Neuronal stem cell (in vitro differentiated cells): ENCODE results near the gene GIPC3.
A peak's percentile ranks its signal among the peaks of the same experiment; 100 is the strongest.

Experiments used
- DNase-seq: peaks from one replicate; pipeline ENCODE4 v3.0.0-alpha.2; 2013; ENCODE audit warnings: low spot score
- H2AFZ ChIP-seq: one replicate; pipeline ENCODE4 v1.6.1; 2013; ENCODE audit warnings: mild to moderate bottlenecking, low read length, inconsistent platforms
- H2AK5ac ChIP-seq: 2 replicates; pipeline ENCODE4 v1.6.1; 2013; ENCODE audit warnings: low read depth, mild to moderate bottlenecking, inconsistent platforms, low read length, moderate library complexity, mixed read lengths
- H2BK120ac ChIP-seq: 2 replicates; pipeline ENCODE4 v1.6.1; 2013; ENCODE audit warnings: low read depth, mild to moderate bottlenecking, inconsistent platforms, low read length, moderate library complexity, mixed read lengths
- H2BK12ac ChIP-seq: one replicate; pipeline ENCODE4 v1.6.1; 2013; ENCODE audit warnings: low read length, inconsistent platforms
- H2BK15ac ChIP-seq: 2 replicates; pipeline ENCODE4 v1.6.1; 2013; ENCODE audit warnings: mild to moderate bottlenecking, low read length, inconsistent platforms, mixed read lengths
- H2BK5ac ChIP-seq: one replicate; pipeline ENCODE4 v1.6.1; 2013; ENCODE audit warnings: inconsistent platforms, mild to moderate bottlenecking, low read length, moderate library complexity
- H3K14ac ChIP-seq: one replicate; pipeline ENCODE4 v1.6.1; 2013; ENCODE audit warnings: low read length, inconsistent platforms
- H3K18ac ChIP-seq: 2 replicates; pipeline ENCODE4 v1.6.1; 2013; ENCODE audit warnings: low read length, inconsistent platforms
- H3K23ac ChIP-seq: 2 replicates; pipeline ENCODE4 v1.6.1; 2013; ENCODE audit warnings: low read depth, mild to moderate bottlenecking, mixed read lengths, low read length, inconsistent platforms; ENCODE audit not compliant: poor library complexity
- H3K27ac ChIP-seq: replicated peaks from 3 replicates; pipeline ENCODE4 v1.5.1; 2013; ENCODE audit warnings: low read length, inconsistent platforms
- H3K27me3 ChIP-seq, 3 experiments: 2 replicates each; pipeline ENCODE4 v1.6.1; 2013; ENCODE audit warnings: low read length in 3 of 3, mild to moderate bottlenecking in 2 of 3, inconsistent platforms in 1 of 3, low read depth in 1 of 3, mixed read lengths in 1 of 3, moderate library complexity in 1 of 3; ENCODE audit not compliant: control insufficient read depth in 3 of 3, insufficient read depth in 3 of 3
- H3K36me3 ChIP-seq, 2 donors: replicated peaks in 1 of 2; 2 replicates each; pipeline ENCODE4 v1.6.1; 2013; ENCODE audit warnings: low read length in 2 of 2; ENCODE audit not compliant: control insufficient read depth in 2 of 2, insufficient read depth in 2 of 2
- H3K4ac ChIP-seq: 2 replicates; pipeline ENCODE4 v1.6.1; 2013; ENCODE audit warnings: inconsistent platforms, mild to moderate bottlenecking, low read length, moderate library complexity
- H3K4me1 ChIP-seq, 2 donors: 1 replicate in 1 of 2; 2 replicates in 1 of 2; pipeline ENCODE4 v1.6.1; 2013; ENCODE audit warnings: low read length in 2 of 2, low read depth in 1 of 2; ENCODE audit not compliant: control insufficient read depth in 2 of 2, insufficient read depth in 1 of 2
- H3K4me2 ChIP-seq: one replicate; pipeline ENCODE4 v1.6.1; 2013; ENCODE audit warnings: mild to moderate bottlenecking, low read length, inconsistent platforms; ENCODE audit not compliant: insufficient read depth, poor library complexity, severe bottlenecking
- H3K4me3 ChIP-seq, 2 donors: 2 replicates each; pipeline ENCODE4 v1.5.1; 2013; ENCODE audit warnings: low read length in 2 of 2, mild to moderate bottlenecking in 2 of 2, inconsistent platforms in 1 of 2, moderate library complexity in 1 of 2
- H3K79me1 ChIP-seq: one replicate; pipeline ENCODE4 v1.6.1; 2013; ENCODE audit warnings: low read depth, mild to moderate bottlenecking, inconsistent platforms, low read length, moderate library complexity
- H3K9ac ChIP-seq: one replicate; pipeline ENCODE4 v1.6.1; 2013; ENCODE audit warnings: mild to moderate bottlenecking, low read depth, low read length, inconsistent platforms; ENCODE audit not compliant: poor library complexity
- H3K9me3 ChIP-seq, 2 donors: replicated peaks in 1 of 2; 2 replicates each; pipeline versions ENCODE3 to v1.6.1; 2013; ENCODE audit warnings: low read length in 2 of 2, mild to moderate bottlenecking in 2 of 2, inconsistent platforms in 1 of 2, low read depth in 1 of 2, mixed read lengths in 1 of 2, moderate library complexity in 1 of 2; ENCODE audit not compliant: control insufficient read depth in 2 of 2, insufficient read depth in 1 of 2
- H4K8ac ChIP-seq: one replicate; pipeline ENCODE4 v1.6.1; 2013; ENCODE audit warnings: low read depth, mild to moderate bottlenecking, inconsistent platforms, low read length, moderate library complexity
- H4K91ac ChIP-seq: one replicate; pipeline ENCODE4 v1.6.1; 2013; ENCODE audit warnings: low read length, low read depth, mild to moderate bottlenecking, inconsistent platforms; ENCODE audit not compliant: poor library complexity
- WGBS, 2 donors: extraction: QIAGEN DNeasy Blood & Tissue Kit; methylation state at CpG; one replicate each; pipeline ENCODE4 v1.1.7; 2013; ENCODE audit warnings: missing lambda C conversion rate in 2 of 2, mixed read lengths in 1 of 2; ENCODE audit not compliant: insufficient read length in 2 of 2, insufficient replicate concordance in 1 of 2; ENCODE audit errors: extremely low coverage in 2 of 2; 5-methylcytosine and 5-hydroxymethylcytosine counted together

Gene GIPC3

DNA sequence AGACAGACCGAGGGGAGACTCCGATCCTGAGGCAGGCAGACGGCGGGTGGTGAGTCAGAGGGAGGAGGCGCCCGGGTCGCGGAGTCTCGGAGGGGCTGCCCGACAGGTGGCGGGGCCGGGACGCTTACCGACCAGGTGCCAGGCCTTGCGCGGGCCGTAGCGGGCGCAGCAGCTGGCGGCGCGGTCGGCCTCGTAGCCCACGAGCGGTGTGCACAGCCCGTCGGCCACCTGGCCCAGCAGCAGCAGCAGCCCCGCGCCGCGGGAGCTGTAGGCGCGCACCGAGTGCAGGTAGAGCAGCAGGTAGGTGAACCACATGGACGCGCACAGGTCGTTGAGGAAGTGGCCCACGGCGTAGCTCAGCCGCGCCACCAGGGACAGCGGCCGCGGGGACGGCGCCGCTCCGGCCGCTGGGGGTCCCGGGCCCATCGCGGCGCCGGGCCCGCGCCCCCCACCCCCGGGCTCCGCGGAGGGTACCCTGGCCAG lies 28.3 kb upstream of the GIPC3 start:
- Histone ChIP-seq H3K4me1 (peaks cover 6 to 10% of the 10 kb centered on the region in 2 donors), H2AFZ (peak overlapping the region; percentile 99), H2BK5ac (peak overlapping the region; percentile 75), H3K18ac (peak overlapping the region; percentile 87), H3K9me3 (no peaks in the 10 kb centered on the region), H4K91ac (no peak overlapping the region), H4K8ac (no peak overlapping the region), H3K36me3 (no peaks in the 10 kb centered on the region), H2AK5ac (peak overlapping the region; percentile 86), H3K23ac (peak overlapping the region; percentile 99), H3K9ac (peak overlapping the region; percentile 98), H3K27ac (no peak overlapping the region), H2BK120ac (no peak overlapping the region), H3K4me2 (peak overlapping the region; percentile 94), H3K14ac (peak overlapping the region; percentile 97), H3K79me1 (peaks cover 12% of the 10 kb centered on the region), H3K27me3 (no peaks in the 10 kb centered on the region), H3K4me3 (peak overlapping the region; percentile 99), H3K4ac (no peak overlapping the region), H2BK12ac (no peak overlapping the region), H2BK15ac (peak overlapping the region; percentile 49)
- no CpG with 5 or more reads among the region's 60 CpGs for WGBS, 2 donors
- DNase-seq = no peak

DNA sequence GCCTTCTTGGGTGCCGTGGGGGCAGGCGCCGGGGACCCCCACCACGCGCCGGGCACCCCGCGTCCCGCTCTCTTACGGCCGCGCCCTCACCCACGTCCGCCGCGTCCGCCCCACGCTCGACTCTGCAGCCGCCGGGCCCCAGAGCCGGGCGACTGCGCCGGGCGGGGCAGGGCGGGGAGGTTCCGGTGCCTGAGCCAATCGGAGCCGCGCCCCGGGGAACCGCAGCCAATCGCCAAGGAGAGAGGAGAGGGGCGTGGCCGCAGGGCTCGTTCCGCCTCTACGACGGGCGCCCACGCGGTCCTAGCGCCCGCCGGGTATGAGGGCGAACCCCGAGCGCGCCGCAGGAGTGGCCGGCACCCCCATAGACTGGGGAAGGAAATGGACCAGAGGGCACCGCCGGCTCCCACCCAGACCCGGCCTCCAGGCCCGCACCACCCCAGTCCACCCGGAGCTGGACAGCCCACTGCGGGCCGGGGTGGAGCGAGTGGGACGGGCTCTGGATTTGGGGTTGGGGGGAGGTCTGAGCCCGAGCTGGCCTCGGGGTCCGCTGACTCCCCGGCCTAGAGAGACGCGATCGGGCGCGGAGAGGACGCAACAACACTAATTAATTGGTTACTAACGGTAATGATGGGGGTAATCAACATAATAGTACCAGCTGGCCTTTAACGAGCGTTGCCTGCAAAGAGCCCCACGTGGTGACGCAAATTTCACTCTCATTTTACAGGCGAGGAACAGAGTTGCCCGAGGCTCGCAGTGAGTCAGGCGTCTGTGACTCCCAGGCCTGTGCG lies 27.6 kb upstream of the GIPC3 start, which contains the start of gene MFSD12:
Gene MFSD12 (minus strand): TSS at position 126 of the 788 bp plus-strand sequence. CDS start 183 bp downstream, outside the sequence.
- Histone ChIP-seq H3K4me2 (peak within 1 kb of the TSS; percentile 94), H2BK120ac (no peak within 1 kb of the TSS), H3K4ac (no peak within 1 kb of the TSS), H2AFZ (peak within 1 kb of the TSS; percentile 99), H3K79me1 (peaks cover 12% of the 10 kb centered on the region), H3K18ac (peak within 1 kb of the TSS; percentile 87), H3K27me3 (no peaks in the 10 kb centered on the region), H3K27ac (no peak within 1 kb of the TSS), H3K23ac (peak within 1 kb of the TSS; percentile 99), H2BK15ac (peak within 1 kb of the TSS; percentile 94), H3K14ac (peak within 1 kb of the TSS; percentile 97), H4K91ac (no peak within 1 kb of the TSS), H3K36me3 (no peaks in the 10 kb centered on the region), H3K9me3 (peaks cover 0 to 2% of the 10 kb centered on the region in 2 donors), H2AK5ac (peak within 1 kb of the TSS; percentile 86), H3K9ac (peak within 1 kb of the TSS; percentile 98), H3K4me3 (peak within 1 kb of the TSS; percentile 99), H2BK5ac (peak within 1 kb of the TSS; percentile 75), H3K4me1 (peaks cover 6 to 10% of the 10 kb centered on the region in 2 donors), H2BK12ac (no peak within 1 kb of the TSS), H4K8ac (no peak within 1 kb of the TSS)
- no CpG with 5 or more reads among the region's 81 CpGs for WGBS, 2 donors
- peak; percentile 91 for DNase-seq

DNA sequence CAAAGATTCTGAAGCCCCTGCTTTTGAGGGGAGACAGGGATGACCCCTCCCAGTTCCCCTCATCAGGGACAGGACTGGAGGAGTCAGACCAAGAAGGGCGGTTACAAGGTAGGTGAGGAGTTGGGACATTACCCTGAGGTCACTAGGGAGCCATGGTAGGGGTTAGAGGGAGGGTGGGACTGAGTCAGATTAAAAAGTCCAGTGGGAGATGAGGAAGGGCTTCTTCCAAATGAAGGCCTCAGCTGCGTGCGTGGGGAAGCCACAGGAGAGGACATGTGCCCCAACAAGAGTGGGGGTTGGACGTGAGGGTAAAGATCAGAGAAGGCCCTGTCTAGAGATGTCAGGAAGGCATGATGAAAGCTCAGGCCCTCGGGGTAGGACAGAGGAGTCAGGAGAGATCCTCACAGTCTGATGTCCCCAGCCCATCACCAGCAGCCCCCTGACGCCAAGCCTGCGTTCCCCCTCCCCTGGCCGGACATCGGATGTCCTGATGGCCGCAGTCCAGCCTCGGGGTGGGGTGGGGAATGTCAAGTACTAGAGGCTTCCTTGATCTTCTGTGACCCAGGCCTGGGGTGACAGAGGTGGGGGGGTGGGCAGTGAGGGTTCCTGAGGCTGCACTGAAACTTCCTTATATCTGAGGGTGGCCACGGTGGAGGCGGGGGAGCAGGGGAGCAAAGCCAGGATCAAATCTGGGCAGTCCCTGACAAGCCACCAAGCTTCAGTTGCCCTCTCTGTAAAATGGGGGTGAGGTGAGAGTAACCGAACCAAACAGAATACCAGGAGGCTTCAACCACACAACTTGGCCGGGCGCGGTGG lies 21.4 kb upstream of the GIPC3 start:
- no peaks in the 10 kb centered on the region for H3K27me3 ChIP-seq
- H3K79me1 ChIP-seq = peaks cover 3% of the 10 kb centered on the region
- no peak overlapping the region for H2BK5ac ChIP-seq
- no peak overlapping the region for H3K23ac ChIP-seq
- H2BK120ac ChIP-seq = no peak overlapping the region
- H3K4me2 ChIP-seq = no peak overlapping the region
- no peak overlapping the region for H4K8ac ChIP-seq
- no peak overlapping the region for H3K18ac ChIP-seq
- no peak for DNase-seq
- H3K9ac ChIP-seq = no peak overlapping the region
- H3K9me3 ChIP-seq = peaks cover 0 to 2% of the 10 kb centered on the region in 2 donors
- no peak overlapping the region for H3K4ac ChIP-seq
- no peak overlapping the region for H2BK12ac ChIP-seq
- H3K27ac ChIP-seq = no peak overlapping the region
- no CpG with 5 or more reads among the region's 17 CpGs for WGBS, 2 donors
- H2BK15ac ChIP-seq = no peak overlapping the region
- no peak overlapping the region for H3K4me3 ChIP-seq
- H3K4me1 ChIP-seq = no peaks in the 10 kb centered on the region
- no peak overlapping the region for H2AFZ ChIP-seq
- H4K91ac ChIP-seq = no peak overlapping the region
- no peaks in the 10 kb centered on the region for H3K36me3 ChIP-seq
- H2AK5ac ChIP-seq = peak overlapping the region; percentile 63
- no peak overlapping the region for H3K14ac ChIP-seq

DNA sequence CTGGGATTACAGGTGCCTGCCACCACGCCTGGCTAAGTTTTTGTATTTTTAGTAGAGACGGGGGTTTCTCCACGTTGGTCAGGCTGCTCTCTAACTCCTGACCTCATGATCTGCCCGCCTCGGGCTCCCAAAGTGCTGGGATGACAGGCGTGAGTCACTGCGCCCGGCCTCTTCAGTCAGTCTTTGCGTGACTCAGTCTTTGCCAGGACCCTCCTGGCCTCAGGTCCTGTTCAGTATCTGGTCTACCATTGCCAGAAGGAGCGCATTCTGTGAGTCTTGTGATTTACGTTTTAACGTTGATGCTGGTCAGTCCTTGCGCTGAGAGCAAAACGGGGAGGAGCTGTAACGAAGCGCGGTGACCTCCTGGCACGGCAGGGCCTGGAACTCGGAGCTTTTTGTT lies 20.1 kb upstream of the GIPC3 start:
- Histone ChIP-seq H3K4me3 (no peak overlapping the region), H4K8ac (no peak overlapping the region), H2AFZ (no peak overlapping the region), H3K79me1 (peaks cover 3% of the 10 kb centered on the region), H2BK120ac (no peak overlapping the region), H4K91ac (no peak overlapping the region), H2BK5ac (no peak overlapping the region), H3K4me2 (no peak overlapping the region), H3K14ac (no peak overlapping the region), H3K4me1 (no peaks in the 10 kb centered on the region), H3K9me3 (peaks cover 0 to 2% of the 10 kb centered on the region in 2 donors), H3K36me3 (no peaks in the 10 kb centered on the region), H3K27ac (no peak overlapping the region), H2AK5ac (peak overlapping the region; percentile 47), H3K4ac (no peak overlapping the region), H3K9ac (no peak overlapping the region), H3K18ac (no peak overlapping the region), H2BK12ac (no peak overlapping the region), H3K23ac (no peak overlapping the region), H3K27me3 (no peaks in the 10 kb centered on the region), H2BK15ac (no peak overlapping the region)
- no CpG with 5 or more reads among the region's 19 CpGs for WGBS, 2 donors
- DNase-seq = no peak
